Right lobe of liver (tissue), 4 donors: ENCODE results near the gene EPS8.

Experiments used
- POLR2A ChIP-seq: fragments of 450-650 bp; IDR thresholded peaks from one replicate; pipeline ENCODE4 v1.6.1; 2017; ENCODE audit warnings: antibody characterized with exemption, mild to moderate bottlenecking
- TF ChIP-seq, protein P1 (sequence below), 4 donors: fragments of 200-600 bp in 3 of 4; fragments of 450-650 bp in 1 of 4; IDR thresholded peaks; one replicate each; pipeline versions ENCODE4 v1.5.1 to v1.8.0; 2016 to 2022; ENCODE audit warnings: antibody characterized with exemption in 4 of 4, mild to moderate bottlenecking in 2 of 4
- donor health status: DM: no; HTN: no; CAD: no.
- donor health status: DM: no; HTN: no; CAD: no.
- donor health status: DM: no; HTN: yes; CAD: no.

DNA sequence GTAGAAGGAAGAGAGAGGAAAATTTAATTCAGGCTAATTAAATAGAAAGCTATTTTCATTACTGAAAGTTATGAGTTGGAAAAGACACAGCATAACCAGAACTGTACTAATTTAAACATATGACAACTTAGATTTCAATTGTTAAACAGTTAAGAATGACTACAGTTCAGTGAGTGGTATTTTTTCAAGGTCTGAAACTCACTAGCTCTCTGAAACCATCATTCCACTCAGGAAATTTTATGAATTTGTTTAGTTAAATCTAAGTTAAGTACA is 62.4 kb downstream of the EPS8 start:
- TF ChIP-seq, protein P1, sequence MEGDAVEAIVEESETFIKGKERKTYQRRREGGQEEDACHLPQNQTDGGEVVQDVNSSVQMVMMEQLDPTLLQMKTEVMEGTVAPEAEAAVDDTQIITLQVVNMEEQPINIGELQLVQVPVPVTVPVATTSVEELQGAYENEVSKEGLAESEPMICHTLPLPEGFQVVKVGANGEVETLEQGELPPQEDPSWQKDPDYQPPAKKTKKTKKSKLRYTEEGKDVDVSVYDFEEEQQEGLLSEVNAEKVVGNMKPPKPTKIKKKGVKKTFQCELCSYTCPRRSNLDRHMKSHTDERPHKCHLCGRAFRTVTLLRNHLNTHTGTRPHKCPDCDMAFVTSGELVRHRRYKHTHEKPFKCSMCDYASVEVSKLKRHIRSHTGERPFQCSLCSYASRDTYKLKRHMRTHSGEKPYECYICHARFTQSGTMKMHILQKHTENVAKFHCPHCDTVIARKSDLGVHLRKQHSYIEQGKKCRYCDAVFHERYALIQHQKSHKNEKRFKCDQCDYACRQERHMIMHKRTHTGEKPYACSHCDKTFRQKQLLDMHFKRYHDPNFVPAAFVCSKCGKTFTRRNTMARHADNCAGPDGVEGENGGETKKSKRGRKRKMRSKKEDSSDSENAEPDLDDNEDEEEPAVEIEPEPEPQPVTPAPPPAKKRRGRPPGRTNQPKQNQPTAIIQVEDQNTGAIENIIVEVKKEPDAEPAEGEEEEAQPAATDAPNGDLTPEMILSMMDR (IDR thresholded peaks at IDR 0.05): no peak
- TF ChIP-seq POLR2A: no peak
